Fibroblast of skin of back (primary cell): ENCODE measurements around the gene CPED1.
"Not testable (repeated sequence)": the region's sequence is repeated elsewhere in the genome, so short reads cannot be mapped to it uniquely, and the experiment has no call there.

ENCODE experiments used
- DNase-seq: peaks from one replicate; pipeline ENCODE4 v3.0.0-alpha.2; 2013

CPED1 gene

DNA sequence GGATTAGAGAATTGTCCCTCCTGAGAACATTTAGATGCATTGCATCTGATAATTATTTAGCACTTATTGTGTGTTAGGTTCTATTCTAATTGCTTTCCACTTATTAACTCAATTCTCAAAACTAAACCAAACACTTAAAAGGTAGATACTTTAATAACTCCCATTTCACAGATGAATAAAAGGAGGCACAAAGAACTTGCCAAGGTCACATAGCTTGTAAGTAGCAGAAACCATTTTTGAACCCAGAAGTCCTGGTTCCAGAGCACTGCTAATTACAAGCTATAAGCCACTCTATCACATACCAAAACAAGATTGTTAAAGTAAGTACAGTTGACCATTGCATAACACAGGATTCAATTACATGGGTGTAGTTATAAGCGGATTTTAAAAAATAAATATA is 164.9 kb downstream of the CPED1 start:
- no peak for DNase-seq

DNA sequence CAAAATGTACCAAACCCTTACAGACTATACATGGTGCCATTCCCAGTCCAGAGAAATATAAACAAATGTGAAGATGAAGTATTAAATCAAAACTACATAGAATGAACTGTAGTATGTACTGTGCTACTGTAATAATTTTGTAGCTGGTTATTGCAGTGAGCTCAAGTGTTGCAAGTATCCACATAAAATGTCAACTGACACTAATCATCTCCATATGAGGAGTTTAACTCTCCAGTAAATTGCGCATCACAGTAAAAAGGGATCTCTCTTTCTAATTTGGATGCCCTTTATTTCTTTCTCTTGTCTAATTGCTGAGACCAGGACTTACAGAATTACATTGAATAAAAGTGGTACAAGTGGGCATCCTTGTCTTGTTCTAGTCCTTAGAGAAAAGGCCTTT is 165.5 kb downstream of the CPED1 start:
- DNase-seq, result no peak

DNA sequence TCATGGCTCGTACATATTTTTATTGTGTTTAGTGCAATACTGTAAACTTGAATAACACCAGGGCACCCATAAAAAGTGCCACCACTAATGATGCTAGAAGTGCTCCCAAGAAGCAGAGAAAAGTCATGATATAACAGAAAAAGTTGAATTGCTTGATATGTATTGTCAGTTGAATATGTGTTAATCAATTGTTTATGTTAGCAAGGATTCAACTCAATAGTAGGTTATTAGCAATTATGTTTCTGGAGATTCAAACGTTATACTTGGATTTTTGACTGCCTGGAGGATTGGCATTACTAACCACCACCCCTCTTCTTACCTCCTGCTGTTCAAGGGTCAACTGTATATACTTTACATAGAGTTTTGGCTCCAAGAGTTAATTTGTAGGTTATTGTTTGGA is 168.3 kb downstream of the CPED1 start:
- DNase-seq, result no peak

DNA sequence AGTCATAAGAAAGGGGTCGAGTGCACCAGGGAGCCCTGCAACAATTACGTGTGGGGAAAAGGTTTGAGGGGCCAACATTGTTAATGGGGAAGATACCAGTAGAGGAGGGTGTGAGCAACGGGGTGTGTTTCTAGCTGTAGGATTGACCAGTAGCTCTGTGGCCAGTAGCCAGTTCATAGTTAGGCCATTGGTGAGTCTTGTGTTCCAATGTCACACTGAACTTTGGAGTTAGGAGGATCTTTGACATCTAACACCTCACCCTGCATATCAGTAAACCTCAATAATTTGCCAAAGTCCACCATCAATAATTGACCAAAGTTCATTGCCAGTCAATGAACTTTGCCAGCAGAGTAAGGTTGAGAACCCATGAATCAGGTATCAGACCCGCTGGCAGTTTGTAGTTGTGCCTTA is 168.8 kb downstream of the CPED1 start:
- no peak for DNase-seq

GRCh38 chr7:121157885-121158590 is 169.5 kb downstream of the CPED1 start:
- no peak for DNase-seq

- no peak for DNase-seq
These were observed 170.2 kb downstream of the CPED1 start for GRCh38 chr7:121158665-121159064.

DNA sequence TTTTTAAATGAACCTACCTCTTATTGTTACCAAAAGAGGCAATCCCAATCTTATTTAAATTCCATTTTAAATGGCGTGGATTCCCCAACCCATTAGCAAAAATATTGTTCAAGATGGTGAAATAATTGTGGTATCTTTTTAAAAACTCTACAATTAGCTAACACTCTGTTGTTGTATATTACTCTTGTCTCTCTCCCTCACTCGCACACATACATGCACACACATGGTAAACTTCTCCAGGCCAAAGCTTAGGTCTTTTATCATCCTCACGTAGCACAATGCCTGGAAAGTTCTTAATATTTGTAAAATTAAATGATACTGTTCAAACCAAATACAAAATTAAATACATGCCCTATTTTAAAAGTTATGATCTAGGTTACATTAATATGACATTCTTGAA is 171.0 kb downstream of the CPED1 start:
- no peak for DNase-seq

- DNase-seq, result no peak
These were observed 171.9 kb downstream of the CPED1 start for GRCh38 chr7:121160150-121161008.

GRCh38 chr7:121163699-121164098 is 175.2 kb downstream of the CPED1 start:
- DNase-seq, result no peak

DNA sequence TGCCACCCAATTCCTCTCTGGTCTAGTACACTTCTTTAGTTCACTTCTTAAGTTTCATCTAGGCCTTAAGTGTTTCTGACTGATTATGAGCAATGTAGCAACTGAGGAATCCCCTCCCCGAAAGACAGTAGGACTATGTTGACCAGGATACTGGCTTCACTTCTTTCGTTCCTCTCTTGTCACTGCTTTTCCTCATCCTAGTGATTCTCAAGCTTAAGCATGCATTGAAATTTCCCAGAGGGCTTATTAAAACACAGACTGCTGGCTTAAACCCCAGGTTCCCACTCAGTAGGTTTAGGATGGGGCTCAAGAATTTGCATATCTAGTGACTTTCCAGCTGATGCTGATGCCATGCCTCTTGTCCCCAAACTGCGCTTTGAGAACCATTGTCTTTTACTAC is 175.7 kb downstream of the CPED1 start:
- DNase-seq, result no peak

DNA sequence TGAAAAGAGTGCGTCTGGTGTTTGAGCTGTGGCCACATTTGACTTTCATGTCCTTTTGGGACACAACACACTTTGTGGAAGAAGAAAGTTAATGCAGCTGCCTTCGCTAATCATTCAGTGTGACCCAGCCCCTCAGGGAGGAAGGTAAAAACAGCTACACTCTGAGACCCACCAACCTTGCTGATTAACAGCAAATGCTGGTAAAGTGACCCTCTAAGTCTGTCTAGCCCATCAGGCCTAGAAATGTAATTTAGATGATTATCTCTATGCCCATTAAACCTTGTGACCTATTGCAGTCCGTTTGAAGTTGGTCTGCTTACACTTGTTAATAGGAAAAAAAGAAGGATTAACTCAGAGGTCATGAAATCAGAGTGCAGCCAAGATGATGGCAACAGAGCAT is 178.4 kb downstream of the CPED1 start:
- no peak for DNase-seq

DNA sequence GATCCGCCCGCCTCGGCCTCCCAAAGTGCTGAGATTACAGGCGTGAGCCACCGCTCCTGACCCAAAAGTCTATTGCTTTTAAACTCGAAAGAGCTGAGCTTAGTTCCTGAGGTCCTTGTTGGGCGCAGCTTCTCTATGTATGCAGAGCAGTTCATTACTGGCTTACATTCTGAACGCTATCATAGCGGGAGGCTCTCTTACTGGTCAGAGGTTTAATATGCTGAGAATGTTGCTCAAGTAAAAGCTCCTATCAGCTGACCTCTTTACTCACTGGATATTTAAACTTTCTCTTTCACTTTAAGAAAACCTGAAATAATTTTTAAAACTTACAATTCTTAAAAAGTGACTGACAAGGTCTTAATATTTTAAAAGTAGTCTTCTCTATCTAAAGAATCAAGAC is 179.5 kb downstream of the CPED1 start:
- peak; percentile 32 for DNase-seq

- no peak for DNase-seq
These were observed 181.0 kb downstream of the CPED1 start for GRCh38 chr7:121169469-121169868.

- no peak for DNase-seq
These were observed 184.0 kb downstream of the CPED1 start for GRCh38 chr7:121172484-121172883.

GRCh38 chr7:121175826-121176225 is 187.3 kb downstream of the CPED1 start:
- DNase-seq, result no peak

DNA sequence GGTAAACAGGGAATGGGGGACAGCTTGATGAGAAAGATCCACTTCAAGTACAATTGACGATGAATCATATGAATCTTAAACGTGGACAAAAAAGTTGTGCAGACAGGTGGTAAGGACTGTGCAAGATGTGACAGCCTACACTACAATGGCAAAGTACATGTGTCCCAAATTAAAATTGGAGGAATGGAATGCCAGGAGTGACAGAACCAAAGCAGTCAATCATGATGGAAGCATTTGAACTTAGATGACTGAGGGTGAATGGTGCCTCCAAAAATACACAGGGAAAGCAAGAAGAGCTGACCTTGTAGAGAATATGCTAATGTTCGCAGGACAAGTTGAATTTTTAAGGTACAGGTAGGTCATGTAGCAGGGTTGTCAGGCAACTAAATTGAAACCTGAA is 189.9 kb downstream of the CPED1 start:
- no peak for DNase-seq

- DNase-seq, result no peak
These were observed 190.5 kb downstream of the CPED1 start for GRCh38 chr7:121178869-121179497.

DNA sequence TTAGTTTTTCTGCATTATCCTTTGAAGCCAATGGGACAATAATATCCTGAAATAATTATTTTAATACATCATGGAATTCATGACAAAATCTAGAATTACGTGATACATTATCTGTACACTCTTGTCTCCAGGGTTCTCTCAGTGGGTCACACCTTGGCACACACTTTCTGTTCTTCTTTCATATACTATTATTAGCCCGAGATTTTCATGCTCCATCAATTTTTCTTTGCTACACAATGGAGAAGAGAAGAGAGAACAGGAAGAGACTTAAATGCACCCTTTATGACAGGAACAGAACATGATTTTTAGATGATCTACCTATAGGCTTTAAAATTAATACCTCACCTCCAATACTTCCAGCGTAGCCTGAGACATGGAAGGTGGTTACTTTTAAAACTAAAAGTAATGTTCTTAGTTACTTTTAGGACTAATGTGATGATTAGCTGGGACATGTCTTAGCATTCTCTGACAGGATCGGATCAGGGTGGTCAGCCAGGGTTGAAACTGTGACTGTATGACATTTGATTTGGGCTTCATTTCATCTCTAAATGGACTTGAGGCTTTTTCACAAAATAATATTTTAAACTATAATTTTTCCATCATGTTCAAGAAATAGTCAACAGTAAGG is 192.0 kb downstream of the CPED1 start:
- no peak for DNase-seq

GRCh38 chr7:121181357-121181756 is 192.8 kb downstream of the CPED1 start:
- no peak for DNase-seq

DNA sequence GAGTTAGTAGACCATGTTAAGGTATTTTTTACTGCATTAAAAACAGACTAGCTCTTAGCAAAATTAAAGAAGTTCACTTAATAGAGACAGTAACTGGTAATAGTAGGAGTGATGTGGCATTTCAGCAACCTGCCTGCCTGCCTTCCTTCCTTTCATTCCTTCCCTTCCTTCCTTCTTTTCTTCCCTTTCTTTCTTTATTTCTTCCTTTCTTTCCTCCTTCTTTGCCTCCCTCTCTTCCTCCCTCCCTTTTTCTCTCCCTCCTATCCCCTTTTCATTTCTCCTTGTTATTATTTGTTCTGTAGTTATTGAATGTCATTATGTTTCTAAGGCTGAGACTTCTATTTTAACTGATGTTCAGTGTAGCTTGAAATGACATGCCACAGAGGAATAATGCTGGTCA is 193.8 kb downstream of the CPED1 start:
- DNase-seq, result no peak

- DNase-seq, result peak; percentile 6
These were observed 194.4 kb downstream of the CPED1 start for GRCh38 chr7:121182902-121183301.

DNA sequence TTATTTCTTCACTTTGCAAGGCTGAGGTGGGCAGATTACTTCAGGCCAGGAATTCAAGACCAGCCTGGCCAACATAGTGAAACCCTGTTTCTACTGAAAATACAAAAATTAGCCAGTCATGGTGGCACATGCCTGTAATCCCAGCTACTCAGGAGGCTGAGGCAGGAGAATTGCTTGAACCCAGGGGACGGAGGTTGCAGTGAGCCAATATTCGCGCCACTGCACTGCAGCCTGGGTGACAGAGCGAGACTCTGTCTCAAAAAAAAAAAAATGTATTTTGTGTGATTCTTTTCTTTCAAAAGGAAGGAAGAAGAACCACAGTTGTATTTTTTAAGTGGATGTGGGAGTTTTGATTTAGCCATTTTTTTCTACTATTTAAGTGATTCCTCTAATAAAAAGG is 195.4 kb downstream of the CPED1 start:
- not testable (repeated sequence) for DNase-seq

DNA sequence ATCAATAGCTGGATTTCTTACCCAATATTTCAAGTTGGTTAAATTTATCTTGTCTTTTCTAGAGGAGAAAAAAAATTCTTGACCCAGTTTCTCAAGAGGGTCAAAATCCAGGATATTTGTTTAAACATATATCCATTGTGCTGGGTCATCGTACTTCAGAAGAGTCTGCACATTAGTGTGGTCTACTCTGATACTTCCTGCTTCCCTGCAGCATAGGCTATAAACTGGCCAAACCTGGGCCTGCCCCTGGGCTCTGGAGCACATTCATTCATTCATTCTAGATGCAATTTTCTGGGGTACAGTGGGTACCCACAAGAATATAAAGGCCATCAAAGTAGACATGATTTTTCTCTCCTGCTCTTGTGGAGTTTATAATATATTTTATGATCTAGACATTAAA is 198.2 kb downstream of the CPED1 start:
- DNase-seq, result no peak
